GM23338 (cell line): ENCODE results near the gene RRAD. TPM values are rescaled to one million over a fixed set of nuclear protein-coding genes. Genes with fewer than 3 reads are reported as not detected.

ENCODE experiments used
- ATAC-seq: fragments of 200-7000 bp; cut with Tn5 transposase; 3 replicates; pipeline ENCODE4 v1.9.1; 2020
- DNase-seq: peaks from one replicate; pipeline ENCODE4 v3.0.0-alpha.2; 2015; ENCODE audit warnings: low spot score
- H2AFZ ChIP-seq: fragments of 200-600 bp; sonication (generic); 2 replicates; pipeline ENCODE4 v1.8.0; 2016; ENCODE audit warnings: antibody characterized with exemption, mild to moderate bottlenecking, moderate library complexity
- H3F3A ChIP-seq: fragments of 200-600 bp; sonication (generic); replicated peaks from 2 replicates; pipeline ENCODE4 v1.8.0; 2017; ENCODE audit warnings: antibody characterized with exemption, mixed run types, low read depth
- H3K27ac ChIP-seq: fragments of 200-600 bp; sonication (generic); 2 replicates; pipeline ENCODE4 v1.6.1; 2016; ENCODE audit warnings: low read depth
- H3K27me3 ChIP-seq: fragments of 200-600 bp; sonication (generic); 2 replicates; pipeline ENCODE4 v1.8.0; 2016; ENCODE audit warnings: mild to moderate bottlenecking, mixed run types, moderate library complexity; ENCODE audit not compliant: insufficient read depth
- H3K36me3 ChIP-seq: fragments of 200-600 bp; sonication (generic); 2 replicates; pipeline ENCODE4 v1.8.0; 2016; ENCODE audit warnings: mild to moderate bottlenecking; ENCODE audit not compliant: insufficient read depth
- H3K4me1 ChIP-seq: fragments of 200-600 bp; sonication (generic); 2 replicates; pipeline ENCODE4 v1.8.0; 2016; ENCODE audit warnings: mild to moderate bottlenecking, moderate library complexity; ENCODE audit not compliant: insufficient read depth
- H3K4me2 ChIP-seq: fragments of 200-600 bp; sonication (generic); 2 replicates; pipeline ENCODE4 v1.7.1; 2017; ENCODE audit warnings: mixed run types
- H3K4me3 ChIP-seq: fragments of 200-600 bp; sonication (generic); 2 replicates; pipeline ENCODE4 v1.6.1; 2016; ENCODE audit warnings: mixed run types
- H3K79me2 ChIP-seq: fragments of 200-600 bp; sonication (generic); replicated peaks from 2 replicates; pipeline ENCODE4 v1.8.0; 2017; ENCODE audit warnings: mild to moderate bottlenecking; ENCODE audit not compliant: insufficient read depth
- H3K9me2 ChIP-seq: fragments of 200-600 bp; sonication (generic); 2 replicates; pipeline ENCODE4 v1.8.0; 2017; ENCODE audit not compliant: insufficient read depth
- H4K20me1 ChIP-seq: fragments of 200-600 bp; sonication (generic); replicated peaks from 2 replicates; pipeline ENCODE4 v1.8.0; 2017; ENCODE audit warnings: mild to moderate bottlenecking; ENCODE audit not compliant: insufficient read depth
- H3K27ac Mint-ChIP-seq: 2 replicates; pipeline ENCODE4 v1.8.0; 2020; ENCODE audit warnings: inconsistent platforms, mild to moderate bottlenecking, moderate library complexity, mixed read lengths
- H3K27me3 Mint-ChIP-seq: 3 replicates; pipeline ENCODE4 v1.8.0; 2022; ENCODE audit warnings: low read depth, mild to moderate bottlenecking, moderate library complexity, mixed read lengths, inconsistent platforms; ENCODE audit not compliant: insufficient read depth, poor library complexity
- H3K36me3 Mint-ChIP-seq: 3 replicates; pipeline ENCODE4 v1.8.0; 2021; ENCODE audit warnings: low read depth, mild to moderate bottlenecking, inconsistent platforms, moderate library complexity, mixed read lengths
- H3K4me1 Mint-ChIP-seq: 3 replicates; pipeline ENCODE4 v1.8.0; 2020; ENCODE audit warnings: mild to moderate bottlenecking, inconsistent platforms, mixed read lengths
- H3K4me3 Mint-ChIP-seq: 3 replicates; pipeline ENCODE4 v1.8.0; 2021; ENCODE audit warnings: moderate library complexity, mild to moderate bottlenecking, inconsistent platforms, mixed read lengths
- H3K9me3 Mint-ChIP-seq: 3 replicates; pipeline ENCODE4 v1.8.0; 2020; ENCODE audit warnings: moderate library complexity, mild to moderate bottlenecking, inconsistent platforms, mixed read lengths
- NANOG ChIP-seq: IDR thresholded peaks from 2 replicates; pipeline ENCODE4 v1.6.1; 2016; ENCODE audit warnings: antibody characterized with exemption, borderline replicate concordance
- ZNF331 ChIP-seq: fragments of 250-450 bp; sonication (Bioruptor Pico); IDR thresholded peaks from 2 replicates; pipeline ENCODE4 v1.5.0; 2020; ENCODE audit warnings: low read depth, mild to moderate bottlenecking, moderate library complexity
- ZNF462 ChIP-seq: fragments of 250-450 bp; sonication (Bioruptor Pico); IDR thresholded peaks from 2 replicates; pipeline ENCODE4 v1.5.0; 2020; ENCODE audit warnings: mild to moderate bottlenecking, moderate library complexity
- polyA plus RNA-seq: library from polyadenylated mRNA; unstranded; fragments of >200 nt; fragmentation: Nextera tagmentation; extraction: Ambion mirVana; gene quantifications from 2 replicates; pipeline ENCODE4 v1.2.1, GENCODE V29; 2016
- total RNA-seq: library from RNA; depleted of rRNA; stranded (reverse); fragments of >200 nt; shearing (Covaris generic); gene quantifications from 2 replicates; pipeline ENCODE4 v1.2.3, GENCODE V29; 2014
- TF ChIP-seq, protein P1 (sequence below), 2 experiments: fragments of 200-600 bp in 1 of 2; sonication (generic) in 1 of 2; conservative IDR thresholded peaks; 2 replicates each; pipeline versions ENCODE4 v1.5.1 to v1.6.1; 2016 to 2017; ENCODE audit warnings: antibody characterized with exemption in 2 of 2, low read depth in 2 of 2, mild to moderate bottlenecking in 2 of 2, moderate library complexity in 1 of 2

Gene RRAD
- total and polyA plus RNA-seq, 2 experiments from 2014 or later = 0.18 TPM; not detected in 1

DNA sequence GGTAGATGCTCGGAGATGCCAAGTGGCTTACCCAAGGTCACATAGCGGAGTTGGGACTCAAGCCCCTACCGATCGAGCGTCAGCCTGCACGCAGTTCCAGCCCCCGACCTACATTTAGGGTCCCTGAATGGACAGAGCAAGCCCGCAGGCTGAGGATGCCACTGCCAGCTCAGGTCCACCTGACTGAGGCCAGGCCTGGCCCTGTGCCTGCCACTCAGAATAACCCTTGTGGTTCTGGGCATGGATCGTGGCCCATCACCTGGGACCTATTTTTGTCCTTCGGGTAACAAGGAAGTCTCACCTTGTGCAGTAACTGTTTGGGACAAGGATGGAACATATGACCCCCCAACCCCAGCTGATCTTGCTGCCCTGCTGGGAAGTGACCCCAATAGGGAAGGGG lies 23.7 kb downstream of the RRAD start:
- DNase-seq (no peak), ATAC-seq (no peak)
- Histone ChIP-seq H3K27me3 (no peaks in the 10 kb centered on the region), H3K27ac (no peak overlapping the region), H3K4me3 (no peak overlapping the region), H3K4me1 (peaks cover 8% of the 10 kb centered on the region; the same call in 1 of the 2 replicates), H3F3A (no peaks in the 10 kb centered on the region), H3K4me2 (no peak overlapping the region), H3K79me2 (no peaks in the 10 kb centered on the region), H4K20me1 (no peaks in the 10 kb centered on the region), H3K36me3 (no peaks in the 10 kb centered on the region), H2AFZ (no peak overlapping the region), H3K9me2 (no peaks in the 10 kb centered on the region)
- Mint-ChIP-seq H3K36me3 (no peaks in the 10 kb centered on the region), H3K27ac (no peak overlapping the region), H3K4me1 (peaks cover 12% of the 10 kb centered on the region), H3K4me3 (no peak overlapping the region), H3K27me3 (peaks cover 12% of the 10 kb centered on the region), H3K9me3 (no peaks in the 10 kb centered on the region; the same call in 2 of the 3 replicates)
- no peak for TF ChIP-seq ZNF331 (CRISPR knock-in tag)
- TF ChIP-seq ZNF462 (CRISPR knock-in tag) = no peak
- no peak for TF ChIP-seq NANOG
- TF ChIP-seq, protein P1, sequence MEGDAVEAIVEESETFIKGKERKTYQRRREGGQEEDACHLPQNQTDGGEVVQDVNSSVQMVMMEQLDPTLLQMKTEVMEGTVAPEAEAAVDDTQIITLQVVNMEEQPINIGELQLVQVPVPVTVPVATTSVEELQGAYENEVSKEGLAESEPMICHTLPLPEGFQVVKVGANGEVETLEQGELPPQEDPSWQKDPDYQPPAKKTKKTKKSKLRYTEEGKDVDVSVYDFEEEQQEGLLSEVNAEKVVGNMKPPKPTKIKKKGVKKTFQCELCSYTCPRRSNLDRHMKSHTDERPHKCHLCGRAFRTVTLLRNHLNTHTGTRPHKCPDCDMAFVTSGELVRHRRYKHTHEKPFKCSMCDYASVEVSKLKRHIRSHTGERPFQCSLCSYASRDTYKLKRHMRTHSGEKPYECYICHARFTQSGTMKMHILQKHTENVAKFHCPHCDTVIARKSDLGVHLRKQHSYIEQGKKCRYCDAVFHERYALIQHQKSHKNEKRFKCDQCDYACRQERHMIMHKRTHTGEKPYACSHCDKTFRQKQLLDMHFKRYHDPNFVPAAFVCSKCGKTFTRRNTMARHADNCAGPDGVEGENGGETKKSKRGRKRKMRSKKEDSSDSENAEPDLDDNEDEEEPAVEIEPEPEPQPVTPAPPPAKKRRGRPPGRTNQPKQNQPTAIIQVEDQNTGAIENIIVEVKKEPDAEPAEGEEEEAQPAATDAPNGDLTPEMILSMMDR (conservative IDR thresholded peaks at IDR 0.05; ENCODE audit: low read depth in 2 of 2) = no peak
